Lower leg skin (tissue), 3 donors: ENCODE data around the gene ANGPT4.

Source experiments
- POLR2A ChIP-seq, 2 donors: fragments of 450-650 bp; IDR thresholded peaks; one replicate each; pipeline ENCODE4 v1.6.1; 2016 to 2017; ENCODE audit warnings: antibody characterized with exemption in 2 of 2, mild to moderate bottlenecking in 1 of 2, moderate library complexity in 1 of 2
- TF ChIP-seq, protein P1 (sequence below), 3 donors: fragments of 450-650 bp; IDR thresholded peaks; one replicate each; pipeline ENCODE4 v1.5.1; 2016; ENCODE audit warnings: antibody characterized with exemption in 3 of 3, mild to moderate bottlenecking in 3 of 3, moderate library complexity in 2 of 3

DNA sequence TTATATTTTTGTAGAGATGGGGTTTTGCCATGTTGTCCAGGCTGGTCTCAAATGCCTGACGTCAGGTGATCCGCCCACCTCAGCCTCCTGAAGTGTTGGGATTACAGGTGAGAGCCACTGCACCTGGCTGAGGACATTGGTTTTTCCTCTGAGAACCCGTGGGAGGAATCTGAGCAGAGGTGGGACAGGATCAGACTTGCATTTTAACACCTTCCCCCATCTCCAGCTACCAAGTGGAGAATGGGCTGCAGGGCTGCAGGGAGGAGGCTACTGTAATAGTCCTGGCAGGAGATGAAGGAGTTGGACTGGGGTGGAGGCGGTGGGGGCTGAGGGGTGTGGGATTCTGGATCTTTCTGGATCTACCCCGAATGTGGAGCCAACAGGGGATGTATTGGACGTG, 58.1 kb downstream of the ANGPT4 start:
- TF ChIP-seq, protein P1, sequence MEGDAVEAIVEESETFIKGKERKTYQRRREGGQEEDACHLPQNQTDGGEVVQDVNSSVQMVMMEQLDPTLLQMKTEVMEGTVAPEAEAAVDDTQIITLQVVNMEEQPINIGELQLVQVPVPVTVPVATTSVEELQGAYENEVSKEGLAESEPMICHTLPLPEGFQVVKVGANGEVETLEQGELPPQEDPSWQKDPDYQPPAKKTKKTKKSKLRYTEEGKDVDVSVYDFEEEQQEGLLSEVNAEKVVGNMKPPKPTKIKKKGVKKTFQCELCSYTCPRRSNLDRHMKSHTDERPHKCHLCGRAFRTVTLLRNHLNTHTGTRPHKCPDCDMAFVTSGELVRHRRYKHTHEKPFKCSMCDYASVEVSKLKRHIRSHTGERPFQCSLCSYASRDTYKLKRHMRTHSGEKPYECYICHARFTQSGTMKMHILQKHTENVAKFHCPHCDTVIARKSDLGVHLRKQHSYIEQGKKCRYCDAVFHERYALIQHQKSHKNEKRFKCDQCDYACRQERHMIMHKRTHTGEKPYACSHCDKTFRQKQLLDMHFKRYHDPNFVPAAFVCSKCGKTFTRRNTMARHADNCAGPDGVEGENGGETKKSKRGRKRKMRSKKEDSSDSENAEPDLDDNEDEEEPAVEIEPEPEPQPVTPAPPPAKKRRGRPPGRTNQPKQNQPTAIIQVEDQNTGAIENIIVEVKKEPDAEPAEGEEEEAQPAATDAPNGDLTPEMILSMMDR (IDR thresholded peaks at IDR 0.05) = no peak
- TF ChIP-seq POLR2A (IDR thresholded peaks at IDR 0.05) = no peak
